Activated CD4-positive, alpha-beta T cell treated with anti-CD3 and anti-CD28 coated beads, Interleukin-2, Interleukin-4, amounts not matched to agents 100 ng/mL and 50 ng/mL, durations not matched to agents 16 hours and 8 hours (primary cell): ENCODE results near the gene PHF21B.

Experiments
- DNase-seq: peaks from one replicate; pipeline ENCODE4 v3.0.0-alpha.2; 2020; ENCODE audit warnings: low spot score

The PHF21B gene

GRCh38 chr22:44956840-44957767 lies 52.7 kb downstream of the PHF21B start:
- DNase-seq, result no peak

GRCh38 chr22:44955102-44955501 lies 54.7 kb downstream of the PHF21B start:
- DNase-seq, result no peak

DNA sequence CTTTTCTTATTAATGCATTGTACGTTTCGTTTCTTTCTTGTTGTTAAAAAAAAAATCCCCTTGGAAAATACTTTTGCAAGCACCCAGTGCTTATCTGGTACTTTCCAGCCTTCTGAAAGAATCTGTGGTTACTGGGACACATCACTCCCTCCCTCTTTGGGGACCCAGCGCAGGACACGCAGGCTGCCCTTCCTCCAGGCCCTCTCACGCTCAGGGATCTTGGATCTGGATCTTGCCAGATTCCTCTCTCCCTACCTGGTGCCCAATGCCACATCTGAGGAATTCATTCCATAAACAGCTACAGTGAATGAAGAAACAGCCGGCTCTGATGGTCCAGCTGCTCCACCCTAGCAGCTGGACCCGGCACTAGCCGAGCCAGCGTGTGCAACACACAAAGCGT lies 55.7 kb downstream of the PHF21B start:
- DNase-seq, result no peak

- no peak for DNase-seq
Measured at GRCh38 chr22:44952863-44953746, 56.7 kb downstream of the PHF21B start.

- DNase-seq, result no peak
Measured at GRCh38 chr22:44951510-44951816, 58.3 kb downstream of the PHF21B start.

- DNase-seq, result no peak
Measured at GRCh38 chr22:44950806-44951509, 58.8 kb downstream of the PHF21B start.

DNA sequence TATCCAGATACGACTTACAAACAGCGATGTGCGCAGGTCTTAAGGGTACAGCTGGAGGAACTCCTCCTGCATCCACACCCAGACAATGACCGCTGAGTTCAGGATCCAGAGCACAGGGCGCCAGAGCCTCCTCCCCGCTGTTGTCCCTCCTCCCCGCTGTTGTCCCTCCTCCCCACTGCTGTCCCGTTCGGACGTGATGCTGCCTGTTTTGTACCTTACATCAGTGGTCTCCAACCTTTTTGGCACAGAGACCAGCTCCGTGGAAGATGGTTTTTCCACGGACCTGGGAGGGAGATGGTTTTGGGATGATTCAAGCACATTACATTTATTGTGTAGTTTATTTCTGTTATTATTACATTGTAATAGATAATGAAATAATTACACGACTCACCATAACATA lies 62.0 kb downstream of the PHF21B start:
- DNase-seq, result no peak

DNA sequence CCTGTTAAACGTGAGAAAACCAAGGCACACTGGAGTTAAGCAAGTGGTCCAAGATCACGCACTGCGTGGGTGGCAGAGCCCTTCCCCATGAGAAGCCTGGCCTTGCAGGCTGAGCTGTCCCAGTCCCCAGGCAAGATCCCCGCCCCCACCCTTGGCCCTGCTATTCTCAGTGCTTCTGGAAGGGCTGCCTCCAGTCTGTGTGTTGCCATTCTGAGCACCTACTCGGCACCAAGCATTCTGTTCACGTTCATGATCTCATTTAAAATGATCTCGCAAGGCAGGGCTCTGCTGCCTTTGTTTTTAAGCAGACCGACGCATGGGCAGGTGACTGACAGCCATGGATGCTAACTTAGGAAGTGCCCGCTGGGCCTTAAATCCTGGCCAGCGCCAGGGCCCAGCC lies 62.8 kb downstream of the PHF21B start:
- DNase-seq, result no peak

- DNase-seq, result no peak
Measured at GRCh38 chr22:44944883-44945601, 64.8 kb downstream of the PHF21B start.

DNA sequence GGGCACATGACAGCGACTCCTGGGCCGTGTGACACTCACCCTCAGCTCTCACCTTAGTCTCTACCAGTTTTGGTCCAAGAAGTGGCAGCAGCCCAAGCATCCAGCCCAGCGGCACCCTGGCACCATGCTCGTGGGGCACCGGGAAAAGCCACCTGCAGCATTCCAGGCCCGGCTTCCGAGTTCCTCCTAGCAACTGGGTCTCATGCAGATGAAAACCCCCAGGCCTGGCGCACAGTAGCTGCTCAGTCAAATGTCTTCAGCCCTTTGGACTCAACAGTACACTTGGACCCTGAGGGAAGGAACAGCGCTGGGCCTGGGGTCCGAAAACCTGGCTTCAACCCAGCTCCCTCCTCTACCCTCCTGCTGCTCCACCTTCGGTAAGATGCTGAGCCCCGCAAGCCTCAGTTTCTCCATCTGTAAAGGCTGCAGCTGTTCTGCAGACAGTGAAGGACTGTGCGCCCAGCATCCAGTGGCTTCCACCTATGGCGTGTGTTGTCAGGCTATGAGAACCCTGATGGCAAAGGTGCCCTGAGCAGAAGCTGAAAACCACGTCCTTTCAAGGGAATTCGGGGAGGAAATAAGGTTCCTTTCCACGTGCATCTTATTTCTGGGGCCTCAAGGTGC lies 66.0 kb downstream of the PHF21B start:
- no peak for DNase-seq

- no peak for DNase-seq
Measured at GRCh38 chr22:44942979-44943700, 66.7 kb downstream of the PHF21B start.

GRCh38 chr22:44942056-44942455 lies 67.7 kb downstream of the PHF21B start:
- no peak for DNase-seq

GRCh38 chr22:44941207-44941606 lies 68.6 kb downstream of the PHF21B start:
- DNase-seq, result no peak

- DNase-seq, result no peak
Measured at GRCh38 chr22:44940130-44940529, 69.7 kb downstream of the PHF21B start.

DNA sequence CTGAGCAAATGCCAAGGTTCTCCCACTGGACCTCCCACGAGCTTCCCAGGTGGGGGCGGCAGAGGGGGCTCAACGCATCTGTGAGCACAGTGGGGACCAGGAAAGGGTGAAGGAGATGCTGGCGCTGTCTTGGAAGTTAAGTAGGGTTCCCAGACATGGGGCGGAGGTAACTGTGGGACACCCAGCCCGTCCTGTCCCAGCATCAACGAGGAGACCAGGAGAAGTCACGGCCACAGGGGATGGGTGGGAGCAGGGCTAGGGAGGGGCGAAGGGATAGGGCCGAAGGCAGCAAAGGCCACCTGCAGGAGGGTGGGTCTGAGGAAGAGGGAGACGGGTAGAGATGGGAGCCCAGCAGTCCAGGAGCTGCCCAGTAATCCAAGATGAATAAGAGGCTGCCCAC lies 70.4 kb downstream of the PHF21B start:
- DNase-seq, result no peak

GRCh38 chr22:44938886-44939285 lies 70.9 kb downstream of the PHF21B start:
- no peak for DNase-seq

DNA sequence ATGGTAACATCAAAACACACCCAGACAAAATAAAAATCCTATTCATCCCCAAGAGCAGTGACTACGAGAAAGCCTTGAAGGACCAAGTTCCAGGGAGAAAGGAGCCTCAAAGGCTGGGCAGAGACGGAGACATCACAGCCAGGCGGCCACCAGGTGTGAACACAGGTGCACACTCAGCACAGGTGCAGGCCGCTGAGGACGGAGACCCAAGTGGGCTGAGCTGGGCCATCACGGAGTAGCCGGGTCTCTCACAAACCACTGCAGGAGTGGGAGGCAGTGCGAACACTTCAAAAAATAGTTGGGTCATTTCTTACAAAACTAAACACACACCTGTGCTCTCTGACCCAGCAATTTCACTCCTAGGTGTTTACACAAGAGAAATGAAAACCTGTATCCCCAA lies 72.6 kb downstream of the PHF21B start:
- no peak for DNase-seq

DNA sequence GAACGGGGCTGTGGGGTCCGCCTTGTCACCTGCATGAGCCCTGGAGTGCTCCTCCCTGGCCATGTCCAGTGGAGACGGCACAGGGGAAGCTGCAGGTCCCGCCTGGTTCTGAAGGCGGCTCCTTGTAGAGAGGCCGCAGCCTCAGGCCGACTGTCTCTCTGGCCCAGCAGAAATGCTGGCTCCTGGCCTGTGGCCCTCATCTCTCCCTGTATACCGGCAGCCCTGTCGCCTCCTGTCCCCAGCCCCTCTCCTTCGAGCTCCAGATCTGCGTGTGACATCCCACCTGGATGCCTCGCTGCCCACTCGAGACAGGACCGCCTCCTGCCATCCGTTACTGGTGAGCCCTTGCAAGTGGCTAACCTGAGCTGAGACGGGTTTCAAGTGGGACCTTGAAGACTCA lies 73.6 kb downstream of the PHF21B start:
- no peak for DNase-seq

DNA sequence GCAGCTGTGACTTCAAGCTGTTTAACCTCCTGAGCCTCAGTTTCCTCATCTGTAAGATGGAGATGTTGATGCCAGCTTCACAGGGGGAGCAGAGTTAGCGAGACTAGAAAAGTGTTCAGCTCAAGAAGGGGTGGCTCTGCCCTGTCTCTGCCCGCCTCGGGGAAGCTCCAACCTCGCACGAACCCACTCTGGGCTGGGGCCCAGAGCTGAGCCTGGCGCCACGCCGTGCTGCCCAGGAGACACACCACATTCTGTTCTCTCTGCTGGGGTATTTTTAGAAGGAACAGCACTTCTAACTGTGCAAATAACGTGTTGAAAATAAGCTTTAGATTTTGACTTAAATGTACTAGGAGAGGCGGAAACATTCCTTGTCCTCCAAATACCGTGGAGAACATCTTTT lies 74.1 kb downstream of the PHF21B start:
- no peak for DNase-seq

DNA sequence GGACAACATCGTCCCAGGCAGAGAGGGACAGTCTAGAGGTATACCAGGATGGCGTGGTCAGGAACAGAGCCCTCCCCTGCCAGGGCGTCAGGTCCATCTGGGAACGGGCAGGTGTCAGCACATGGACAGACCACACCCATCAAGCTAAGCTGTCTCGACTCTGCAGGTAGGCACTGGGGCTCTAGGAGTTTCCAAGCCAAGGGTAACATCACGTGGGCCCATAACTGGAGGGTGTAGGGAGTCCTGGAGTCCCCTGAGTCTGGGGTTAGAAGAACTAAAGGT lies 75.4 kb downstream of the PHF21B start:
- no peak for DNase-seq
